Gastroesophageal sphincter (tissue), 3 donors: Measurements from ENCODE around the gene CNTN6.

Source experiments
- CTCF ChIP-seq, 4 experiments: fragments of 200-600 bp in 2 of 4; fragments of 450-650 bp in 2 of 4; sonication (generic) in 1 of 4; IDR thresholded peaks; one replicate each; pipeline ENCODE4 v1.5.1; 2017 to 2019; ENCODE audit warnings: antibody characterized with exemption in 4 of 4, mild to moderate bottlenecking in 2 of 4, moderate library complexity in 2 of 4
- EP300 ChIP-seq: sonication (generic); formaldehyde crosslinking; IDR thresholded peaks from one replicate; pipeline ENCODE4 v1.6.1; 2017; ENCODE audit warnings: antibody characterized with exemption, mild to moderate bottlenecking
- POLR2A ChIP-seq, 2 donors: fragments of 450-650 bp; IDR thresholded peaks; one replicate each; pipeline ENCODE4 v1.6.1; 2017; ENCODE audit warnings: antibody characterized with exemption in 2 of 2, mild to moderate bottlenecking in 2 of 2, moderate library complexity in 1 of 2
- POLR2AphosphoS5 ChIP-seq: sonication (generic); formaldehyde crosslinking; IDR thresholded peaks from one replicate; pipeline ENCODE4 v1.6.1; 2017; ENCODE audit warnings: antibody characterized with exemption

- TF ChIP-seq POLR2A (IDR thresholded peaks at IDR 0.05) (no peak), POLR2AphosphoS5 (no peak), EP300 (no peak), CTCF (IDR thresholded peaks at IDR 0.05) (no peak)
Measured at GRCh38 chr3:1190569-1190968, 97.7 kb downstream of the CNTN6 start.
